Measurements from ENCODE around the gene ADAM12. TPM values are rescaled to one million over a fixed set of nuclear protein-coding genes. Genes with fewer than 3 reads are reported as not detected.
A peak's percentile ranks its signal among the peaks of the same experiment; 100 is the strongest.

The ADAM12 gene
- total and polyA plus RNA-seq, 10 of the 15 experiments (the other 5 are each of a cell fraction or from before 2014, with no cell fraction given): under 0.01 to 0.62 (median 0.04) TPM; not detected in 5

- Histone ChIP-seq H3K36me3 (ENCODE audit: control insufficient read depth in 2 of 2, insufficient read depth in 2 of 2, low read length in 1 of 2) (no peaks in the 10 kb centered on the region), H3K4me1 (ENCODE audit: control insufficient read depth, insufficient read depth, low read length) (no peaks in the 10 kb centered on the region), H3K9ac (ENCODE audit: control insufficient read depth, insufficient read depth, low read length) (no peak overlapping the region), H3K4me2 (ENCODE audit: control insufficient read depth, insufficient read depth) (no peak overlapping the region), H4K20me1 (ENCODE audit: control insufficient read depth, insufficient read depth) (no peaks in the 10 kb centered on the region), H3K27ac (ENCODE audit: control insufficient read depth, insufficient read depth) (no peak overlapping the region), H3K9me3 (replicated peaks; ENCODE audit: control insufficient read depth, insufficient read depth, low read length) (no peaks in the 10 kb centered on the region), H3K27me3 (replicated peaks in 1 of 2; ENCODE audit: control insufficient read depth in 2 of 2, insufficient read depth in 2 of 2, low read length in 1 of 2) (no peaks in the 10 kb centered on the region), H3K4me3 (no peak overlapping the region), H3K79me2 (ENCODE audit: control insufficient read depth, insufficient read depth, low read length) (no peaks in the 10 kb centered on the region), H2AFZ (ENCODE audit: control insufficient read depth, low read depth, low read length) (no peak overlapping the region)
- in situ Hi-C loops (cut with MboI) (no loop called here), intact Hi-C loops (cut with micrococcal nuclease; ENCODE audit: unreplicated experiment) (no loop called here)
- WGBS (ENCODE audit: insufficient coverage, insufficient replicate concordance, low lambda C conversion rate, missing lambda C conversion rate): 53% methylated on average over 2 of the region's 2 CpGs
- ChIA-PET SMC1A (ENCODE audit: uncharacterized antibody, unreplicated experiment) (no interaction called here), POLR2A (no interaction called here), RAD21 (ENCODE audit: unreplicated experiment) (no interaction called here), CTCF (no interaction called here)
- BruUV-seq (replicated peaks): no TSS peak
- ATAC-seq: no peak
- no peak for DNase-seq (ENCODE audit: low read depth, low spot score)
- peak; percentile 47 for FAIRE-seq
- TF ChIP-seq YBX1 (IDR thresholded peaks at IDR 0.05) (no peak), EZH2 (IDR thresholded peaks at IDR 0.05; ENCODE audit: borderline replicate concordance, control insufficient read depth, low read depth, low read length) (no peak), NFYA (IDR thresholded peaks at IDR 0.05; ENCODE audit: borderline replicate concordance, low read depth, low read length) (no peak), SREBF1 (IDR thresholded peaks at IDR 0.05; ENCODE audit: low read length) (no peak), SMARCA5 (IDR thresholded peaks at IDR 0.05) (no peak), MAX (IDR thresholded peaks at IDR 0.05; ENCODE audit: low read depth, low read length) (no peak), STAT1 (conservative IDR thresholded peaks at IDR 0.05) (no peak), STAT3 (IDR thresholded peaks at IDR 0.05; ENCODE audit: low read depth, low read length) (no peak), E2F8 (IDR thresholded peaks at IDR 0.05; ENCODE audit: low read depth, partially characterized antibody) (no peak), BCLAF1 (IDR thresholded peaks at IDR 0.05) (no peak), HSF1 (IDR thresholded peaks at IDR 0.05; ENCODE audit: low read depth, low read length) (no peak), CEBPZ (IDR thresholded peaks at IDR 0.05; ENCODE audit: low read depth, low read length) (no peak), SUPT20H (IDR thresholded peaks at IDR 0.05; ENCODE audit: borderline replicate concordance, control insufficient read depth, low read depth, low read length) (no peak)
Measured at GRCh38 chr10:126143117-126143516, 245.2 kb downstream of the ADAM12 start.

All from GM12878 (cell line).